GM18873 (cell line): ENCODE measurements around the gene TTLL11.

ENCODE experiments used
- ATAC-seq: cut with Tn5 transposase; IDR thresholded peaks from one replicate; pipeline ENCODE4 v1.9.1; 2021; ENCODE audit warnings: mild to moderate bottlenecking, moderate library complexity, moderate number of reproducible peaks; ENCODE audit not compliant: unreplicated experiment, low FRiP score

TTLL11 gene

GRCh38 chr9:121949766-121950165, 143.3 kb downstream of the TTLL11 start:
- no peak for ATAC-seq

GRCh38 chr9:121949364-121949763, 143.7 kb downstream of the TTLL11 start:
- ATAC-seq, result no peak

DNA sequence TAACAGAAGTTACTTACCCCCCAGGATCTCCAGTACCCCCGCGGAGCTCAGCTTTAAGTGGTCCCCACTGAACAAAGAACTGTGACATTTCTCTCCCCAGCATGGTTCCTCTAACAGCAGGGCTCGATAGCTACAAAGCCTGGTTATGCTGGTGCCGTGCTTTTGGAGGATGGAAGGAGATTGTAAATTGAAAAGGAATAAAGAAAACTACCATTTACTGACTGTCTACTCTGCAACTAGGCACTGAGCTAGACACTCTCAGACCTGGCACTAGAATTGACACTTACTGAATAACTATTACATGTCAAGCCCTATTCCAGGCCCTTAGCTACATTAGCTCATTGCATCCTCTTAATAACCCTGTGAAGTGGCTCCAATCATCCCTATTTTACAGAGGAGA, 145.3 kb downstream of the TTLL11 start:
- ATAC-seq, result no peak

GRCh38 chr9:121946465-121946864, 146.6 kb downstream of the TTLL11 start:
- no peak for ATAC-seq

GRCh38 chr9:121945849-121946248, 147.3 kb downstream of the TTLL11 start:
- no peak for ATAC-seq

- ATAC-seq, result no peak
Measured at GRCh38 chr9:121945281-121945680, 147.8 kb downstream of the TTLL11 start.

DNA sequence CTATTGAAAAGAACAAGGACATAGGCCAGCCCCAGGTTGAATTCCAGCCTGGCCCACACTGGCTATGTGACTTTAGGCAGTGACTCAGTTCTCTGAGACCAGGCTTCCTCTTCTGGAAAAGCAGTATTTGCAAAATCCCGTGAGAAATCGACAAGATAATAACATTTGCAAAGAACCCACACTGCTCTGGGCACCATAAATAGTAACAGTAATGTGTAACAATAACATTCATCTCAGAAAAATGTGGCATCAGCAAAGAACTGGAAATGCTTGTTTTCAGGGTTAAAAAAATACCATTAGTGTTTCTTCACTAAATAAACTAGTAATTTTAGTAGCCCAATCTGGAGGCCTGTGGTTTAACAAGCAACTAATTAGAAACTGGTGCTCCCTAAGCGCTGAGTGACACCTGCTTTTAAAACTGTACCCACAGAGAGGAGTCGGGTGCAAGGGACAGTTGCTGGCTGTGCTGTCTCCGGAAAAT, 148.4 kb downstream of the TTLL11 start:
- ATAC-seq, result no peak

DNA sequence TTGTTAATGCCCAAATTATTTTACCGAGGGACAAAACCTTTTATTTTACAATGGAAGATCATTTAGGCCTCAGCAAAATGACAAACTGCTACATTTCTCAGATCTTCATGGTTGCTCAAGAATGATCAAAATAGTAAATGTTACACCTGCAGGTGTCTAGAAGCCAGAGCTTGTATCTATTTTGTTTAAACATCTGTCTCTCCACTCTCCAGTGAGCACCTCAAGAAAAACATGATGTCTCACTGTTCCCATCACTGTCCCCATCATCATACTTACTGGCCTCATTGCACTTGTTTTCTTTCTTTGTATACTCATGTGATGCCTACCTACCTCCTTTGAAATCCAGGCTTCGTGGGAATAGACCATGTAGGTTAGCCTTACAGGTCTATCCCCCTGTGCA, 149.6 kb downstream of the TTLL11 start:
- no peak for ATAC-seq

GRCh38 chr9:121942866-121943382, 150.2 kb downstream of the TTLL11 start:
- ATAC-seq, result no peak

GRCh38 chr9:121942313-121942712, 150.8 kb downstream of the TTLL11 start:
- no peak for ATAC-seq

DNA sequence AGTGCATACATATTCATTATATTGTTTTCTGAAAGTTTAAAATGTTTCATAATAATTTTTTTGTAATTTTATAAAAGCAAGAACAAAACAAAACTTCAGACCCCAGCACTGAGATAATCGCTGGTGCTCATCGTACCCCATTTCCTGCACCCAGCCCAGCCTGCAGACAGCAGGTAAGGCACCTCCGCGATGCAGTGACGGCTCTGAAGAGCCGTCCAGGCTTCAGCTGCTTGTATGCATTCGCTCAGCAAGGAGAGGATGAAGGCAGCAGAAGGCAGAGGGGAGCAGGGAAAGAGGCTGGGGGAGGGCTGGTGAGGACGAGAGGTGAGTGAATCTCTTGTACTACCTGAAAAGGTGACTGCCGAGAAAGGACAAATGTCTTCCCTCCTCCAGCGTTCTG, 153.5 kb downstream of the TTLL11 start:
- ATAC-seq, result no peak

- no peak for ATAC-seq
Measured at GRCh38 chr9:121938621-121939020, 154.5 kb downstream of the TTLL11 start.

GRCh38 chr9:121937240-121937639, 155.9 kb downstream of the TTLL11 start:
- ATAC-seq, result no peak

GRCh38 chr9:121935739-121936138, 157.4 kb downstream of the TTLL11 start:
- ATAC-seq, result no peak

DNA sequence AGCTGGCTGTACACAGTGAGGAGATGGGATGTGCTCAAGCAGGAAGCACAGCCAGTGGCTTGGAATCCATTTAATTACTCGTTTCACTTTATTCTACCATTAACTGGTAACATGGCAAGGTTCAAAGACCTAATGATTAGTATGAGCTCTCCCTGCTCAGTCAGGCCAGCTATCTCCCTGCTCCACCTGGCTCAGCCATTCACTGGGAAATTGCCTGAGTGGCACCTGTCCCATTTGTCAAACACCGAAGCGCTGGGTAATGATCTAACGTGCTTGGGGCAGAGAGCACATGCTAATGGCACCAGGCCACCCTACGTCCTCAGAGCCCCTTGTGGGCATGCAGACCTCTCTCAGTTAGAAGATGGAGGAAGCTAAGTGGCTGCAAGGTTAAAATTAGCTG, 162.2 kb downstream of the TTLL11 start:
- no peak for ATAC-seq

- no peak for ATAC-seq
Measured at GRCh38 chr9:121929893-121930875, 162.9 kb downstream of the TTLL11 start.

GRCh38 chr9:121927636-121928035, 165.5 kb downstream of the TTLL11 start:
- no peak for ATAC-seq

DNA sequence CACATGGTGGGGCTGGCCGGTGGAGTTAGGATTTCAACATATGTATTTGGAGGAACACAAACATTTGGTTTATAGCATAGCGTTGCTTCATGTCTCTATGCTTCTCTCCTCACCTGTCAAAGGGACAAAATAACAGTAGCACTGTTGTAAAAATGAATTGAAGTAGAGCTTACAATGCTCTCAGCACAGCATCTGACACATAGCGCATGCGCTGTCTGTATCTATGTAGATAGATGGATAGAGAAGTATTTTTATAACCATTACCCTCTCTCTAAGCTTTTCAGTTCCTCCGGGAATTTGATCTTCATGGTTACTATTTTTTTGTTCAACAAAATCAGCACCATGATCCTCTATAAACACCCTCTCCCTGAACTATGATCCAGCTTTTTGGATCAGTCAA, 166.0 kb downstream of the TTLL11 start:
- ATAC-seq, result no peak

GRCh38 chr9:121926351-121926801, 166.7 kb downstream of the TTLL11 start:
- no peak for ATAC-seq

GRCh38 chr9:121925935-121926334, 167.2 kb downstream of the TTLL11 start:
- no peak for ATAC-seq

GRCh38 chr9:121924700-121925099, 168.4 kb downstream of the TTLL11 start:
- no peak for ATAC-seq

DNA sequence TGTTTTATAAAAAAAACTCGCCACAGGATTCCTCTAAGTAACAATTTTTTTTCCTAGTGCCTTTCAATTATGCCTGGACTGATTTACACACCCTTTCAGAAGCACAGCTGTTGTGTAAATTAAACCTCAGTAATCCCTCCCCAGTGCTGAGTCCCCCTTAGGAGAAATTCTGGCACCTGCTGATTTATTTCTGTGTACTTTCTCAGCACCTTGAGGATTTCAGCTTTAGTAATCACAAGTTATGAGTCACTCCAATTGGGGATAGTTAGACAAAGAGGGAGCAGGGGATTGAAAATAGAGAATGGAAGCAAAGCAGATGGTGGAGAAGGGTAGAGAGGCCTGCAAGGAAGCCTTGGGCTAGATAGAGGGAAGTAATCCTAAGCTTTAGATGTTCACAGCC, 171.7 kb downstream of the TTLL11 start:
- ATAC-seq, result no peak
